Measurements from ENCODE around the gene CAMTA1. TPM values are rescaled to one million over a fixed set of nuclear protein-coding genes. Genes with fewer than 3 reads are reported as not detected.
A peak's percentile ranks its signal among the peaks of the same experiment; 100 is the strongest.

The CAMTA1 gene
- total RNA-seq, 4 donors from 2014 or later = 57.4 to 88.3 (median 62.1) TPM

DNA sequence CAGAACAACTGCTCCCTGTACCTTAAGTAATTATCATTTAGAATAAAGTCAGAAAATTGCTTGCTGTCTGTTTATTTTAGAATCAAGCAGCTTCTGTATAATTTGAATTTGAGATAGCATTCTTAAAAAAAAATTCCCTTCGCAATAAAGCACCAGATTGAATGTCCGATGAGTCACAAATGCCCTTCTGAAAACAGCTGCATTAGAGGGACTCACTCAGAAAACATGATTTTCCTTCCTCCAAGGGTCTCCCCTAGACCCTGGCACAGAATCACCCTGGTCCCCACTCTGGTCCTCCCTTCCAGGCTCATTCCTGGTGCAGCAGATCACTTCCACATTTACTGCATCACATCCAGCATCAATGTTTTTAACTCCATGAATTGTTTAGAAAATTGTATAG, 514.7 kb downstream of the CAMTA1 start:
- peaks cover 0 to 35% (median 1%) of the 10 kb centered on the region in 4 donors for H3K4me1 ChIP-seq
- no peaks in the 10 kb centered on the region for H3K27me3 ChIP-seq
- H3K4me3 ChIP-seq = no peak overlapping the region
- DNase-seq = no peak
- peak overlapping the region in 2 of 4 donors; percentile 57 to 58 for H3K27ac ChIP-seq
- H3K36me3 ChIP-seq = no peaks in the 10 kb centered on the region
- TF ChIP-seq POLR2A (IDR thresholded peaks at IDR 0.05) = no peak
- TF ChIP-seq, protein P1, sequence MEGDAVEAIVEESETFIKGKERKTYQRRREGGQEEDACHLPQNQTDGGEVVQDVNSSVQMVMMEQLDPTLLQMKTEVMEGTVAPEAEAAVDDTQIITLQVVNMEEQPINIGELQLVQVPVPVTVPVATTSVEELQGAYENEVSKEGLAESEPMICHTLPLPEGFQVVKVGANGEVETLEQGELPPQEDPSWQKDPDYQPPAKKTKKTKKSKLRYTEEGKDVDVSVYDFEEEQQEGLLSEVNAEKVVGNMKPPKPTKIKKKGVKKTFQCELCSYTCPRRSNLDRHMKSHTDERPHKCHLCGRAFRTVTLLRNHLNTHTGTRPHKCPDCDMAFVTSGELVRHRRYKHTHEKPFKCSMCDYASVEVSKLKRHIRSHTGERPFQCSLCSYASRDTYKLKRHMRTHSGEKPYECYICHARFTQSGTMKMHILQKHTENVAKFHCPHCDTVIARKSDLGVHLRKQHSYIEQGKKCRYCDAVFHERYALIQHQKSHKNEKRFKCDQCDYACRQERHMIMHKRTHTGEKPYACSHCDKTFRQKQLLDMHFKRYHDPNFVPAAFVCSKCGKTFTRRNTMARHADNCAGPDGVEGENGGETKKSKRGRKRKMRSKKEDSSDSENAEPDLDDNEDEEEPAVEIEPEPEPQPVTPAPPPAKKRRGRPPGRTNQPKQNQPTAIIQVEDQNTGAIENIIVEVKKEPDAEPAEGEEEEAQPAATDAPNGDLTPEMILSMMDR (IDR thresholded peaks at IDR 0.05) = no peak
- H3K9me3 ChIP-seq = no peaks in the 10 kb centered on the region

DNA sequence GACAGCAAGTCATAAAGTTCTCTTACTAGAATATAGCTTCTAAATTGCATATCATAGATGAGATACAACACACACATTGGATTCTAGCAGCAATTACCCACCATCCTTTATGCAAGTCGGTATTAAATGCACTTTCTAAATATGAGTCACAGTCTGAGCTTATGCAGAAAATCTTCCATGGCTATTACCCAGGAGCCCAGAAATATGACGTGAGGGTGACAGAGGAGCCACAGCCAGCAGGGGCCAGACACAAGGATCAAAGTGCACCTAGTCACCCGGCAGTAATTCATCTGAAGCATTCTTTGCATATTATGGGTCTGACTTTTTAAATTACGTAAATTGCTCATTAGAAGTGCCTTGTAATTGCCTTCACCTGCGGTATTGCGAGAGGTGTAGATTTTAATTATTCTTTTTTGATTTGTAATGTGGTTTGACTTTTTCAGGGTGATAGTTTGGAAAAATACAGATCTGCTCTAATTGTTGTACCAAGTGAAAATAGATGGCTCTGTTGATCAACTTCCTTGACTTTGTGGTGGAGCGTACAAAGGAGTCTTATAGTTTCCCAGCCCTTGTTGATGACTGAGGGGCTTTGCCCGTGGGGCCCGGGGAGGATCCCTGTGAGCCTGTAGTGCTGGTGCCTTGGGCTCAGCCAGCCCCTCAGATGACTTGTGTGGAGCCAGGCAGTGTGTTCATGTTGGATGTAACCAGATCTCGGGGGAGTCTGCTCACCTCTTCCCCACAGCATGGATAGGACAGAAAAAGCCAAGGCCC, 515.8 kb downstream of the CAMTA1 start:
- Histone ChIP-seq H3K4me3 (no peak overlapping the region), H3K27me3 (no peaks in the 10 kb centered on the region), H3K27ac (peak overlapping the region in 2 of 4 donors; percentile 57 to 58), H3K4me1 (peaks cover 0 to 35% (median 1%) of the 10 kb centered on the region in 4 donors), H3K36me3 (no peaks in the 10 kb centered on the region), H3K9me3 (no peaks in the 10 kb centered on the region)
- no peak for TF ChIP-seq POLR2A (IDR thresholded peaks at IDR 0.05)
- TF ChIP-seq, protein P1 (IDR thresholded peaks at IDR 0.05) = peak in 2 of 6 experiments; percentile 4 to 11
- peak in 1 of 3 donors; percentile 76 for DNase-seq

DNA sequence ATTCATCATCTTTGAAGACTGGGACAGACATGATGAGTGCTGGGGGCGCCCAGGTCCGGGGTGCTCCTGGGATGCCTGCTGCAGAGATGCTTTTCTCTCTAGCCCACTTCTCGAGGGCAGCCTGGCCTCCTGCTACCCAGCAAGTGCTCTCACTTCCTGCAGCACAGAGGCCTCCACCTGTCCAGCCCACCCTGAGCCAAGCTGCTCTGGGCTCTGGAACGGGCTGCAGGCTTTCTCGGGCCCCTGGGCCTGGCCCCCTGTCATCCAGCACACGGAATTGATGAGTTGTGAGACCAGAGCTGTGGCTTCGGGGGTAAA, 516.4 kb downstream of the CAMTA1 start:
- peak overlapping the region in 1 of 4 donors; percentile 58 for H3K27ac ChIP-seq
- H3K27me3 ChIP-seq = no peaks in the 10 kb centered on the region
- H3K4me1 ChIP-seq = peaks cover 0 to 35% (median 1%) of the 10 kb centered on the region in 4 donors
- H3K9me3 ChIP-seq = no peaks in the 10 kb centered on the region
- no peak for DNase-seq
- no peak overlapping the region for H3K4me3 ChIP-seq
- no peaks in the 10 kb centered on the region for H3K36me3 ChIP-seq
- TF ChIP-seq, protein P1 (IDR thresholded peaks at IDR 0.05) = no peak
- TF ChIP-seq POLR2A (IDR thresholded peaks at IDR 0.05) = no peak

DNA sequence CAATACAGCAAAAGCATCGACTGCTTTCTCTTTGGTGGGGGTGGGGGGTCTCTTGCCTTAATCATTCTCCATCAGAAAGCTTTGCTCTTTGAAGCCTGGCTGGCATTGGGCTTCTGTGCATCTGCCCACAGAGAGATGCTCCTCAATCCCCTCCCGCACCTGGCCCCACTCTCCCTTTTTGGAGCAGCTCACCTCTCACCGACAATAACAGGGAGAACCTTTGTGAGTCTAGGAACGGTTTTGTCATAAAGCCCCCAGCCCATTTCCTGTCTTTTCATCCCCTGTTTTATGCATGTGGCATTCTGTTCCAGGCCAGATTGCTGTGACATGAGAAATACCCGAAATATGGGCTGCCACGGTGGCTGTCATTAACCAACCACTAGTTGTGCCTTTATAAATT, 516.9 kb downstream of the CAMTA1 start:
- Histone ChIP-seq H3K9me3 (no peaks in the 10 kb centered on the region), H3K27ac (no peak overlapping the region), H3K36me3 (no peaks in the 10 kb centered on the region), H3K4me1 (peaks cover 0 to 35% (median 1%) of the 10 kb centered on the region in 4 donors), H3K4me3 (no peak overlapping the region), H3K27me3 (no peaks in the 10 kb centered on the region)
- no peak for TF ChIP-seq POLR2A (IDR thresholded peaks at IDR 0.05)
- TF ChIP-seq, protein P1 (IDR thresholded peaks at IDR 0.05) = no peak
- no peak for DNase-seq

DNA sequence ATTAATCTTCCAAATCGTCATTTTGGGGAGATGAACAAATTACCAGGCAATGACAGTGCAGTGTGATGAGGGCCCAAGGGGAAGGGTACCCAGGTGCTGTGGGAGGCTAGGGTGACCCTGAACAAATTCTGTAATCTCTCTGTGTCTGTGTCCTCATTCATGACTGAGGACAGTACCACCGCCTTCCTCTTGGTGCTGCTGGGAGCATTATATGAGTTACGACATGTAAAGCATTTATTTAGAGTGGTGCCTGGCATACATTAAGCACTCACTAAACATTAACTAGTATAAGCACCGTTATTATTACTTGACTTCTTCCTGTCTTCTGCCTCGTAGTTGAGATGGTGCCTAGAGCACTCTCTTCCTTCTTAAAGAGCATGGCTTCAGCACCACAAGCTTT, 517.6 kb downstream of the CAMTA1 start:
- H3K4me3 ChIP-seq = no peak overlapping the region
- DNase-seq = no peak

More for the DNA sequence above, 517.6 kb downstream of the CAMTA1 start:
- Histone ChIP-seq H3K4me1 (peaks cover 0 to 35% (median 1%) of the 10 kb centered on the region in 4 donors), H3K9me3 (no peaks in the 10 kb centered on the region), H3K27me3 (no peaks in the 10 kb centered on the region), H3K36me3 (no peaks in the 10 kb centered on the region), H3K27ac (no peak overlapping the region)
- TF ChIP-seq POLR2A (IDR thresholded peaks at IDR 0.05) = no peak
- TF ChIP-seq, protein P1 (IDR thresholded peaks at IDR 0.05) = no peak
